Uterus (tissue), 4 donors: ENCODE data around the gene SRXN1. TPM values are rescaled to one million over a fixed set of nuclear protein-coding genes. Genes with fewer than 3 reads are reported as not detected.
"Not testable (repeated sequence)": the region's sequence is repeated elsewhere in the genome, so short reads cannot be mapped to it uniquely, and the experiment has no call there.

Source experiments
- DNase-seq, 2 donors: peaks; one replicate each; pipeline ENCODE4 v3.0.0-alpha.2; 2019 to 2020
- H3K27ac ChIP-seq, 2 donors: fragments of 200-600 bp; sonication (generic); 1 replicate in 1 of 2; 2 replicates in 1 of 2; pipeline ENCODE4 v1.5.1; 2016 to 2018
- H3K27me3 ChIP-seq, 2 donors: fragments of 200-600 bp; sonication (generic); one replicate each; pipeline ENCODE4 v1.5.1; 2018 to 2019; ENCODE audit warnings: control low read depth in 1 of 2
- H3K36me3 ChIP-seq, 2 donors: fragments of 200-600 bp; sonication (generic); one replicate each; pipeline ENCODE4 v1.5.1; 2019; ENCODE audit warnings: control low read depth in 1 of 2
- H3K4me1 ChIP-seq, 2 donors: fragments of 200-600 bp; sonication (generic); one replicate each; pipeline ENCODE4 v1.5.1; 2018 to 2019; ENCODE audit warnings: control low read depth in 1 of 2
- H3K4me3 ChIP-seq, 2 donors: fragments of 200-600 bp; sonication (generic); 1 replicate in 1 of 2; 2 replicates in 1 of 2; pipeline ENCODE4 v1.5.1; 2018 to 2019; ENCODE audit warnings: mild to moderate bottlenecking in 1 of 2
- H3K9me3 ChIP-seq, 2 donors: fragments of 200-600 bp; sonication (generic); one replicate each; pipeline ENCODE4 v1.5.1; 2019; ENCODE audit warnings: control low read depth in 1 of 2
- POLR2A ChIP-seq, 2 donors: fragments of 450-650 bp; IDR thresholded peaks; one replicate each; pipeline ENCODE4 v1.6.1; 2016; ENCODE audit warnings: antibody characterized with exemption in 2 of 2, mild to moderate bottlenecking in 1 of 2, moderate library complexity in 1 of 2
- intact Hi-C: fragments of 100-400 bp; cut with DNase I; formaldehyde crosslinking; loops from one replicate; pipeline ENCODE4 v1.15.1; 2023; ENCODE audit warnings: low total_unique reads
- total RNA-seq, 4 donors: library from RNA; depleted of rRNA in 3 of 4; stranded (reverse); fragments of >200 nt in 3 of 4; gene quantifications; one replicate each; pipeline versions ENCODE4 v1.1.0 to v1.2.4, GENCODE V29; 2014 to 2023
- TF ChIP-seq, protein P1 (sequence below), 4 experiments: fragments of 200-600 bp in 2 of 4; fragments of 450-650 bp in 2 of 4; sonication (generic) in 2 of 4; IDR thresholded peaks; one replicate each; pipeline ENCODE4 v1.5.1; 2016 to 2019; ENCODE audit warnings: antibody characterized with exemption in 4 of 4, mild to moderate bottlenecking in 2 of 4, moderate library complexity in 1 of 4
- donor health status: DM: yes; HTN: yes; CAD: no.

SRXN1 gene
- total RNA-seq, 4 donors from 2014 or later: 6.1 to 33.2 (median 16.6) TPM

DNA sequence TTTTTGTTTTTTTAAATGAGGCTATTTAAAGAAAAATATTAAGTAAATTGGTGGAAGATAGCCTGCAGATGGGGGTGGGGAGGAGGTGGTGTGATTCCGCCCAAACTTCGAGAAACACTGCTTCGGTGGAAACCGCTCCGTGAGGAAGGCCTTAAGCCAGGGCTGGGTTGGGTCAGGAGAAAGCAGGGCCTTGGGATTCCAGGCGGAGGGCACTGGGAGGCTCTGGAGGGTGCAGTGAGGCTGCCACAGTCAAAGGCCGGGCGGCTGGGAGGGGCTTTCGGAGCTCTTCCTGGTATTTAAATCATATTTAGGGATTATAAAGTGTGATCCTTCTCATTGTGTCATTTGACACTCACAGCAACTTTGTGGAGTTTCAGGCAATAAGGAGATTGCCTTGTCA is 44.8 kb upstream of the SRXN1 start:
- Histone ChIP-seq H3K27ac (no peak overlapping the region), H3K4me3 (no peak overlapping the region), H3K9me3 (no peaks in the 10 kb centered on the region), H3K4me1 (no peaks in the 10 kb centered on the region), H3K27me3 (no peaks in the 10 kb centered on the region), H3K36me3 (no peaks in the 10 kb centered on the region)
- DNase-seq: no peak
- intact Hi-C loops: no loop called here
- TF ChIP-seq, protein P1, sequence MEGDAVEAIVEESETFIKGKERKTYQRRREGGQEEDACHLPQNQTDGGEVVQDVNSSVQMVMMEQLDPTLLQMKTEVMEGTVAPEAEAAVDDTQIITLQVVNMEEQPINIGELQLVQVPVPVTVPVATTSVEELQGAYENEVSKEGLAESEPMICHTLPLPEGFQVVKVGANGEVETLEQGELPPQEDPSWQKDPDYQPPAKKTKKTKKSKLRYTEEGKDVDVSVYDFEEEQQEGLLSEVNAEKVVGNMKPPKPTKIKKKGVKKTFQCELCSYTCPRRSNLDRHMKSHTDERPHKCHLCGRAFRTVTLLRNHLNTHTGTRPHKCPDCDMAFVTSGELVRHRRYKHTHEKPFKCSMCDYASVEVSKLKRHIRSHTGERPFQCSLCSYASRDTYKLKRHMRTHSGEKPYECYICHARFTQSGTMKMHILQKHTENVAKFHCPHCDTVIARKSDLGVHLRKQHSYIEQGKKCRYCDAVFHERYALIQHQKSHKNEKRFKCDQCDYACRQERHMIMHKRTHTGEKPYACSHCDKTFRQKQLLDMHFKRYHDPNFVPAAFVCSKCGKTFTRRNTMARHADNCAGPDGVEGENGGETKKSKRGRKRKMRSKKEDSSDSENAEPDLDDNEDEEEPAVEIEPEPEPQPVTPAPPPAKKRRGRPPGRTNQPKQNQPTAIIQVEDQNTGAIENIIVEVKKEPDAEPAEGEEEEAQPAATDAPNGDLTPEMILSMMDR (IDR thresholded peaks at IDR 0.05): no peak
- TF ChIP-seq POLR2A (IDR thresholded peaks at IDR 0.05): no peak

DNA sequence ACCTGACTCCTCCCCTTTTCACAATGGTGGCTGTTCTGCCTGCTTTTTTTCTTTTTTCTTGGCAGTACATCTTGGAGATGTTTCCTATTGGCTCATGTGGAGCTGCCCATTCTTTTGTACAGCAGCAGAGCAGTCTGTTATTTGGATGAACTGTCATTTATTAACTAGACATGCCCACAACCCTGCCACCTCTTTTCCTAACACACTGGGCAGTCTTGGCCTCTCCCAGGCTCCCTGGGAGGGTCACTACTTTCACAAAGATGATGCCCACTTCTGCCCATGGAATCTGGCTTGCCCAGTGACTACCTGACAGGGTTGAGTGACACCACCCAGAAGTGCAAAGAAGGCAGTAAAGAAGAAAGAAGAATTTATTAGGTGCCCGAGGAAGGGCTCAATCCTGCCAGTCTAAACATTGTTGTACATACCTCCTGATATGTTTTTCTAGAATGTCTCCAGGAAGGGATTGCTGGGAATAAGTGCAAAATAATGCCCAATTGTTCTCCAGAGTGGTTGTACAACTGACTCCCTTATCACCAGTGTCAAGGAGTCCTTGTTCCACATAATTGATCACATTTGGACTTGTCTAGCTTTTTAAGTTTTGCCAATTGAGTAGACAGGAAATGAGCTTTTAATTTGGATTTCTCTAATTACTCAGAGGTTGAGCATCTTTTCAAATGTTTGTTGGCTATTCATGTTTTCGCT is 42.3 kb upstream of the SRXN1 start:
- Histone ChIP-seq H3K27me3 (no peaks in the 10 kb centered on the region), H3K4me1 (no peaks in the 10 kb centered on the region), H3K36me3 (no peaks in the 10 kb centered on the region), H3K4me3 (no peak overlapping the region), H3K27ac (no peak overlapping the region), H3K9me3 (no peaks in the 10 kb centered on the region)
- intact Hi-C loops: no loop called here
- DNase-seq: no peak
- TF ChIP-seq POLR2A (IDR thresholded peaks at IDR 0.05): no peak
- TF ChIP-seq, protein P1 (IDR thresholded peaks at IDR 0.05): no peak

DNA sequence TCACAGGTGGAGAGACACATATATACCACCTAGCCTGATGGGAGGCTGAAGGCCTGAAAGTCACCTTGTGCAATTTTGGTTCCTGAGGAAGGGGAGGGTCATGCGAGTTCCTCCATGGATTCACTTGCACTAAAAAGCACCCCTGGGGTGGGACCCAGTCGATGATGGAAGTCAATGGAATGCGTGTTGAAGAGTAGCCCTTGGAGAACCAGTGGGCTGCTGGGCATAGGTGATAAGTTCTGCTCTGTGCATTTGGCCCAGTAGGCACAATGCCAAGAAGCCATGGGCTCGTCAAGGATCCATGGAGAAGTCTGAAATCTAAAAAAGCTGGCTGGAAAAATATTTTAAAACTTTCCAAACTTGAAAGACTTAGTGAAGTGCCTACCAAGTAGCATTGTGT is 41.5 kb upstream of the SRXN1 start:
- no peak for TF ChIP-seq POLR2A (IDR thresholded peaks at IDR 0.05)
- TF ChIP-seq, protein P1 (IDR thresholded peaks at IDR 0.05): no peak
- H3K27ac ChIP-seq: no peak overlapping the region
- no peak for DNase-seq
- H3K4me1 ChIP-seq: no peaks in the 10 kb centered on the region
- no peaks in the 10 kb centered on the region for H3K9me3 ChIP-seq
- intact Hi-C loops: no loop called here
- H3K27me3 ChIP-seq: no peaks in the 10 kb centered on the region
- no peak overlapping the region for H3K4me3 ChIP-seq
- H3K36me3 ChIP-seq: no peaks in the 10 kb centered on the region

DNA sequence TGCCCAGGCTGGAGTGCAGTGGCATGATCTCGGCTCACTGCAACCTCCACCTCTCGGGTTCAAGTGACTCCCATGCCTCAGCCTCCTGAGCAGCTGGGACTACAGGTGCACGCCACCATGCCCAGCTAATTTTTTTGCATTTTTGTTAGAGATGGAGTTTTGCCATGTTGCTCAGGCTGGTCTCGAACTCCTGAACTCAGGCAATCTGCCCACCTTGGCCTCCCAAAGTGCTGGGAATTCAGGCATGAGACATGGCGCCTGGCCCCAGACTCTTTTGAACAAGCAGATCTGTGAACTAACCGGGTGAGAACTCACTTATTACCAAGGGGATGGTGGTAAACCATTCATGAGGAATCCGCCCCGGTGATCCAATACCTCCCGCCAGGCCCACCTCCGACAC is 40.8 kb upstream of the SRXN1 start:
- H3K9me3 ChIP-seq, H3K4me3 ChIP-seq, H3K36me3 ChIP-seq, H3K27ac ChIP-seq, H3K27me3 ChIP-seq, DNase-seq, H3K4me1 ChIP-seq, intact Hi-C loops: not testable (repeated sequence)

DNA sequence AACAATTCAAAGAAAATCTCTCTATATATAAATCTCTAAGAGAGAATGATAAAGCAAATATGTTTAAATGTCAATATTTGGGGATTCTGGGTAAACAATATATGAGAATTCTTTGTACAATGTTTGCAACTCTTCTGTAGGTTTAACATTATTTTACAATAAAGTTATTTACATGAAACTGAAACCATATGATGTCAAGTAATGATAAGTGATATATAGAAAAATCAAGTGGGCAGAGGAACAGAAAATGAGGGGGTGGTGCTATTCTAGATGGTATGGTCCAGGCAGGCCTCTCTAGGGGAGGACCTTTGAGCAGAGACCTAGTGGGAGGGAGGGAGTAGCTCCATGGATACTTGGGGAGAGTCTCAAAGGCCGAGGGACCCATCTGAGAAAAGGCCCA is 39.0 kb upstream of the SRXN1 start:
- no peak for DNase-seq
- intact Hi-C loops: no loop called here
- Histone ChIP-seq H3K4me3 (no peak overlapping the region), H3K36me3 (no peaks in the 10 kb centered on the region), H3K4me1 (no peaks in the 10 kb centered on the region), H3K27me3 (no peaks in the 10 kb centered on the region), H3K27ac (no peak overlapping the region), H3K9me3 (no peaks in the 10 kb centered on the region)
- no peak for TF ChIP-seq POLR2A (IDR thresholded peaks at IDR 0.05)
- TF ChIP-seq, protein P1 (IDR thresholded peaks at IDR 0.05): no peak

DNA sequence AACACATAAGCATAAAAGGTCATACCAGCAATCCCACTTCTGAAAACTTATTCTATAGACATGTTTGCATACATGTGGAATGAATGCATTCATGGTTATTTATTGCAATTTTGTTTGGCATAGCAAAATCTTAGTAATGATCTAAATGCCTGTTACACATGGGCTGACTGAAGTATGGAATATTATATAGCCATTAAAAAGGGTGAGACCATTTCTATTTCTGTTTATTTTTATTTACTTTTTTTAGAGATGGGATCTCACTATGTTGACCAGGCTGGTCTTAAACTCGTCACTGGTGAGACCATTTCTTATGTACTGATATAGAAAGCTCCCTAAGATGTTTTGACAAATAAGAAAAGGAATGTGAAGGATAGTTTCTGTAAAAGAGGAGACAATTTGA is 36.9 kb upstream of the SRXN1 start:
- intact Hi-C loops: no loop called here
- Histone ChIP-seq H3K36me3 (no peaks in the 10 kb centered on the region), H3K27ac (no peak overlapping the region), H3K4me1 (no peaks in the 10 kb centered on the region), H3K9me3 (no peaks in the 10 kb centered on the region), H3K4me3 (no peak overlapping the region), H3K27me3 (no peaks in the 10 kb centered on the region)
- no peak for DNase-seq
- no peak for TF ChIP-seq POLR2A (IDR thresholded peaks at IDR 0.05)
- TF ChIP-seq, protein P1 (IDR thresholded peaks at IDR 0.05): no peak
